Hepatocyte (in vitro differentiated cells): ENCODE results near the gene PLK5.

Experiments used
- EZH2 ChIP-seq: fragments of 200-600 bp; sonication (generic); IDR thresholded peaks from 2 replicates; pipeline ENCODE4 v1.6.1; 2016; ENCODE audit warnings: antibody characterized with exemption, mild to moderate bottlenecking, borderline replicate concordance
- TF ChIP-seq, protein P1 (sequence below): fragments of 200-600 bp; sonication (generic); IDR thresholded peaks from 2 replicates; pipeline ENCODE4 v1.5.1; 2016; ENCODE audit warnings: antibody characterized with exemption, mild to moderate bottlenecking; ENCODE audit not compliant: poor library complexity

DNA sequence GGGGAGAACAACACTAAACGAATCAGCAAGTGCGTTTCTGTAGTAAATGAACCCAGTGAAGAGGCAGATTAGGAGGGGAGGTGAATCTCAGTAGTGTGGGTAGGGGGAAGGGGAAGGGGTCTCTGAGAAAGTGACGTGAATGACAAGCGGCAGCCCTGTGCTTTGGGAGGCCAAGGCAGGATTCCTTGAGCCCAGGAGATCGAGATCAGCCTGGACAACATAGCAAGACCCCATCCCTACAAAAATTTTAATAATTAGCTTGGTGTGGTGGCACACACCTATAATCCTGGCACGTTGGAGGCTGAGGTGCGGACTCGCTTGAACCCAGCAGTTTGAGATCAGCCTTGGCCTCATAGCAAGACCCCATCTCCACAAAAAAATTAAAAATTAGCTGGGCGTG lies 8.1 kb downstream of the PLK5 start:
- TF ChIP-seq, protein P1, sequence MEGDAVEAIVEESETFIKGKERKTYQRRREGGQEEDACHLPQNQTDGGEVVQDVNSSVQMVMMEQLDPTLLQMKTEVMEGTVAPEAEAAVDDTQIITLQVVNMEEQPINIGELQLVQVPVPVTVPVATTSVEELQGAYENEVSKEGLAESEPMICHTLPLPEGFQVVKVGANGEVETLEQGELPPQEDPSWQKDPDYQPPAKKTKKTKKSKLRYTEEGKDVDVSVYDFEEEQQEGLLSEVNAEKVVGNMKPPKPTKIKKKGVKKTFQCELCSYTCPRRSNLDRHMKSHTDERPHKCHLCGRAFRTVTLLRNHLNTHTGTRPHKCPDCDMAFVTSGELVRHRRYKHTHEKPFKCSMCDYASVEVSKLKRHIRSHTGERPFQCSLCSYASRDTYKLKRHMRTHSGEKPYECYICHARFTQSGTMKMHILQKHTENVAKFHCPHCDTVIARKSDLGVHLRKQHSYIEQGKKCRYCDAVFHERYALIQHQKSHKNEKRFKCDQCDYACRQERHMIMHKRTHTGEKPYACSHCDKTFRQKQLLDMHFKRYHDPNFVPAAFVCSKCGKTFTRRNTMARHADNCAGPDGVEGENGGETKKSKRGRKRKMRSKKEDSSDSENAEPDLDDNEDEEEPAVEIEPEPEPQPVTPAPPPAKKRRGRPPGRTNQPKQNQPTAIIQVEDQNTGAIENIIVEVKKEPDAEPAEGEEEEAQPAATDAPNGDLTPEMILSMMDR = no peak
- no peak for TF ChIP-seq EZH2
